HG02852 (cell line): Measurements from ENCODE around the gene TMEM255B.

Experiments used
- ATAC-seq: cut with Tn5 transposase; IDR thresholded peaks from one replicate; pipeline ENCODE4 v1.9.1; 2021; ENCODE audit warnings: mild to moderate bottlenecking, moderate library complexity; ENCODE audit not compliant: unreplicated experiment

Gene TMEM255B

GRCh38 chr13:113845055-113845454 lies 86.0 kb downstream of the TMEM255B start:
- ATAC-seq: no peak

DNA sequence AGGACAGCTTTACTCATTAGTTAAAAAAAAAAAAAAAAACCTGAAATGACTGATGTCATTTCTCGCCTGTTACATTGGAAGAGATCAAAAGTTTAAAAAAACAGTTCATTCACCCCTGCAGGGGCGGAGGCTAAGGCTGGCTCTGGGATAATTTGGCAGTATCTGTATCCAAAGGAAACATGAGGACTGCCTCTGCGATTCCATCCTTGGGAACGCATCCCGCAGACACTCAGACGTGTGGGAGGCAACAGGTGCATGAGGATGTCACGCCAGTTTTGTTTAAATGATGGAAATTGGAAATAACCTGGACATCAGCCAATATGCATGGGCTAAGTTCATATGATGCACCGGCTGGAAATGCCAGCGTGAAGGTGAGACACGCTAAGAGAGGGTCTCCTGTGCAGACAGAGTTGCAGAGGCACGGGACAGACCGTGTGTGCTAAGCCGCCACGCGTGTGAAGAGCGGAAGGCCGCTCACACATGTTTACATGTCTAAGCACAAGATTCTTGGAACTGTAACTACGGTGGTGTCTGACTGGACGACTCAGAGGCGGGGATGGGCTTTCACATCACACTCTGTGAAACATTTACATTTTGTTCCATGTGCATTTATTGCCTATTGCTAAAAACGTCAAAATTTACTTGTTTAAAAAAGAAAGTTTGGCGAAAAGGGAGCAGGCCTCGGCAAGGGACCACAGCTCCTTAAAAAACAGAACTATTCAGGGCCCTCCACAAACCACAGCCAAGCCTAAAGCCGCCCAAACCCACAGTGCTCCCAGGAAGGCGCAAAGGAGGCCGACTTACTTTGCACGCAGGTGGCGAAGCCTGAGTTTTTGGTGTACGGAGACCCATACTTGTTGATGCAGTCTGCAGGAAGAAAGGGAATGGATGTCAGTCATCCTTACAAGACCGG lies 87.0 kb downstream of the TMEM255B start:
- ATAC-seq: no peak

DNA sequence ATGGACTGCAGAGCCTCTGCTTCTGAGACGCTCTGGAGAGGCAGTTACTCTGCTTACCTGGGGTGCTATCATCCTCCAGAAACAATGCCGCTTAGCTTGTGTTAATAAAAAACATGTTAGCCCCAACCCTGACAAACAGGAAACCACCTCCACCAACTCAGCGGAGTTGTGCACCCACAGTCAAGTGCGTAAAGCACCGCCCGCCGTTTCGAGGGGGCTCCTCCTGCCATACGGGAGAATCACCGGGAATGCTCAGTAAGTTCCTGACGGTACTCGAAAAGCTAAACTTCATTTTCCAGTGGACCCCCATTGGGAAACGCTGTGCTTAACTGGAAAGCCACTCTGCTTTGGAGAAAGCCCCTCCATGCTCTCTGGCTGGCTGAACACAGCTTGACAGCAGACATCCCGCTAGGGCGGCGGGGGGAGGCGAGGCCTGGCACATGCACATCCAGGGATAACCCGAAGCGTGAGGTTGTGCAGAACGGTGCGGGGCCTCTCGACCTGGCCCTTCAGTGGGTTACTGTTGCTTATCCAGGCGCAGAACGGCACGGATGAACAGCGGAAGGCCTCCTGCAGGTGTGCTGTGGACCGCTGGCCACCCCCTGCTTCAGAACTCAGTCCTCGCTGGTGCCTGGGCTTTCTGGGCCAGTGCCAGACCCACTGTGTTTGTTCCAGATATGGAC lies 87.8 kb downstream of the TMEM255B start:
- no peak for ATAC-seq

DNA sequence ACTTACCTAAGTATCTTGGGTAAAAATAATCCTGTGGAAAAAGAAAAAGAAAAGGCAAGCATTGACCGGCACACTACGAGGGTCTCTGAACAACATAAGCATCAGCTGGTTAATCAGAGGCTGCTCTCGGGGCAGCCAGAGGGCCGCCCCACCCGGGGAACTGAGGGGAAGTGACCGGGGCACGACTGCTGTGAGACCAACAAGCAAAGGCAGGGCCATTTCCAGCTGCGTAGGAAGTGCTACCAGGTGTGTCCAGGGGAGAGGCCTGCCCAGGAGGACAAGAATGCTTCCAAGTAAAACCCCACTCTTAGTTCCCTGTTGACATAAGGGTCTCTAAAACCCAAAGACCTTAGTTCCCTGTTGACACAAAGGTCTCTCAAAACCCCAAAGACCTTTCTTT lies 89.0 kb downstream of the TMEM255B start:
- ATAC-seq: no peak

DNA sequence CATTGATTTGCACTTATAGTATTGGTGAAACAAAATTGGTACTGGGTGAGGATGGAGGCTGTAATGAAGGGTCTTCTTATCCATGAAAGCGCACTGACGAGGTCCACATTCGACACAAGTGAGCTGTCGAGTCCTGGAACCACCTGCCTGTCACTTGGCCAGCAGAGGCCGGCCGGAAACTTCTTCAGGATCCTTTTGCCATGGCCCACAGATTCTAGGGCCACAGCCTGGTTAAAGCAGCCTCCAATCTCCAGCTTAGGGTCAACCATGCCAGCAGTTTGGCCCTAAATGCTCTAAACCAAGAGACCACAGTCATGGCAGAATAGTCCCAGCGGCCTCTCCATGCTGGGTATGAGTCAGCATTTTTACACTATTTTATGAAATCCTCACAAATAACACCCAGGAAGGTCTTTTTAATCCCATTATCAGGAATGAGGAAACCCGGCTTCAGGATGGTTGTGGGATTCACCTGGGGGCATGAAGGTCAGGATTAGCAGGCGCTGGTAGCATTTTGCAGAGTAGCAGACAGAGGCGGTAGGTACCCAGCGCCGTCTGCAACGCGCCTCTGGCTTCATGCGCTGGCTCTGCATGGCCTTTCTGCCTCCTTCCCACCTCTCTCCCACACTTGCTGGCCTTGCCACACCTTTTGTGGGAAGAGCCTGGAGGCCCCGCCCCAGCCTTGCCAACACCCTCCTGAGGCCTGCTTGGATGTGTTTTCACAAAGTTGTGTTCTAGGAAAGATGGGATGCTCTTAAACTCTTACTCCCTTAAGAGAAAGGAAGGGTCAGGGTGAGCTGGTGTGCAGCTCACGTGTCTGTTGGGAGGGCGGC lies 89.6 kb downstream of the TMEM255B start:
- ATAC-seq: no peak

DNA sequence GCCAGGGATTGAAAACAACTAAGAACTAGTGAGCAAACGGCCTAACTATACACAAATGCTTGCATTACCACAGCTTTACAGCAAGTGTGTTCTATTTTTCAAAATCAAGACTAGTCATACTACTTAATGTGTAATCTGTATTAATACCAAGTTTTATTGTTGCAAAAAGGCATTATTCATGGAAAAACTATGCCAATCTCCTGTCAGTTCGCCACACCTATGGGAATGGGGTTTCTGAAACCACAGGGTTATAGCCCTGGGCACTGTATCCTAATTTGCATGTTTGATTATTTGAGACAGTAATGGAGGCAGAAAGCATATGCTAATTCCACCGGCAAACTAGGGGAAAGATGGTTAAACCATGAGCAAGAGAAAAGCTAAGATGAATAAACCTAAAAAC lies 90.5 kb downstream of the TMEM255B start:
- ATAC-seq: no peak

- no peak for ATAC-seq
Observed at GRCh38 chr13:113849981-113850721, 91.1 kb downstream of the TMEM255B start.

GRCh38 chr13:113850722-113851479 lies 91.9 kb downstream of the TMEM255B start:
- no peak for ATAC-seq

DNA sequence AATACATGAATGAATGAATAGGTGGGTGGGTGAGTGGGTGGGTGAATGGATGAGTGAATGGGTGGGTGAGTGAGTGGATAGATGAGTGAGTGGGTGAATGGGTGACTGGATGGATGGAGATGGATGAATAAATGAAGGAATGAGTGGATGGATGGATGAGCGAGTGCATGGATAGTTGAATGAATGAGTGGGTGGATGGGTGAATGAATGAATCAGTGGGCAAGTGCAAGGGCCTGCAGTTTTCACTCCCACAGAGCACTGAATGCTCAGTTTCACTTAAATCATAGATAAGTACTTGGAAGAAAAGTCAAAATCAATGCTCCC lies 92.4 kb downstream of the TMEM255B start:
- ATAC-seq: no peak

DNA sequence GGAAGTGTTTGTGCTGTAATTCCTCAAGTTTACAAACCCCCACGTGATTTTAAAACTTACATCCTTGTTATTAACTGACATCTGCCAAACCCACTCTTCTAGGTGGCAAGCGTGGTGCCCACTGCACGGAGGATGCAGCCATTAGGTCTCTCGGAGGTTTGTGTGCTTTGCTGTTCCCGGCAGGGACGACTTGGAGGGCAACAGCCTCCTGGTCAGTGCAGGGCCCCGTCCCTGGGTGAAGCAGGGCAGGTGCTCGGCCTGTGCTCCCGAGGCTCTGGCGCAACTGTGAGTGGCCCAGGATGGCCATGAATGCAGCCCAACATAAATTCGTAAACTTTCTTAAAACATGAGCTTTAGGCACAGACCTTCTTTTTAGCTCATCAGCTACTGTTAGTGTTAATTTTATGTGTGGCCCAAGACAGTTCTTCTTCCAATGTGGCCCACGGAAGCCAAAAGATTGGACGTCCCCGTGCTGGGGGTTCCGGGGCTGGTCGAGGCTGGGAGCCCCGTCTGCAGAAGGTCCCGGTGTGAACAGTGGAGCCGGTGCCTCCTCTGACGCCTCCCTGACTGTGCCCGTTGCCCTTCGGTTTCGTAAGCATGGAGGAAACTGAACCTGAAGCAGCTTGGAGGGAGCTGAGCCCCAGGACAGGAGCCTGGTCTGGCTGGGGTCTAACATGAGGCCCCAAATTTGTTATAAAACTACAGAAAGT lies 93.0 kb downstream of the TMEM255B start:
- no peak for ATAC-seq

- no peak for ATAC-seq
Observed at GRCh38 chr13:113852536-113853517, 93.8 kb downstream of the TMEM255B start.

- ATAC-seq: no peak
Observed at GRCh38 chr13:113853518-113854237, 94.7 kb downstream of the TMEM255B start.

- no peak for ATAC-seq
Observed at GRCh38 chr13:113854238-113855011, 95.4 kb downstream of the TMEM255B start.

DNA sequence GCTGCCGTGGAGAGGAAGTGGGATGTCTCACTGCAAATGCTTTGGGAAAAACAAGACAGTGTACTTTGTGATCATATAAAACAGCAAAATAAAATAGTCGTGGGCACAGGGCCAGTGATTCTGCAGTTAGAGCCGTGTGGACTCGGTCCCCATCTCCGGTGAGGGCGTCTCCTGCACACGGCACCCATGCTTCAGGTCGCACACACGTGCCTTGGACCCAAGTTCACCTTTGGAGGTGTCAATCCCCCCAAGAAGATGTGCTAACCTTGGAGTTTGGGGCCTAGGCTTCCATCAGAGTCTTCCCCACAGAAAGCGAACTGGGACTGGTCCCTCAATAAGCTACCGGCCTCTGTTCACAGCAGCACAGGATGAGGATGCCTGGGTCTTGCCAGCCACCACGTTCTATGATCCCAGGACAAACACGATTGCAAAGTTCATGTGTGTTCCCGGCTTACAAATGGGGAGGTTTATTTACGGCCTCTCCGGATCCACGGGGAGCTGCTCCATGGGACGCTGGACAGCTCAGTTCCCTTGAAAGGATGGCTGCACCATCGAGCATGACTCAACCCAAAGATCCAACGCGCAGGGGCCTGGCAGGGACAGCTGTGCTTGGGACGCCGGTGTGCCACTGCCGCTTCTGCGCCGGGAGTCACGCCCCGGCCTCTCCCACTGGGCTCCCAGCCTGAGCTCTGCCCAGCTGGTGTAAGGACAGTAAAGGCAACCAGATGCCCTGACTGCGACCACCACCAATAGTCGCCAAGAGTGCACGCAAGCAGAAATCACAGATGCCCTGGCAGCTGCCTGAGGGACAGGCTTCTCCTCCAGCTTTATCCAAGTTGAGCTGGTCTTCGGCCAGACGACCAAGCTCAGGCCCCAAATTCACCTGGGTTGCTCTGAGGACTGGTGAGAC lies 96.2 kb downstream of the TMEM255B start:
- no peak for ATAC-seq

- no peak for ATAC-seq
Observed at GRCh38 chr13:113855931-113856715, 97.1 kb downstream of the TMEM255B start.
